IMR-90 (cell line): ENCODE measurements around the gene NOL6. TPM values are rescaled to one million over a fixed set of nuclear protein-coding genes. Genes with fewer than 3 reads are reported as not detected.
"Not testable (repeated sequence)": the region's sequence is repeated elsewhere in the genome, so short reads cannot be mapped to it uniquely, and the experiment has no call there.

Experiments
- ATAC-seq: fragments of 200-7000 bp; cut with Tn5 transposase; 2 replicates; pipeline ENCODE4 v1.9.1; 2020; ENCODE audit warnings: low read depth, mild to moderate bottlenecking, moderate library complexity
- BruUV-seq: library from RNA; stranded (reverse); fragments of 400-500 nt; replicated peaks from 2 replicates; lab custom pipeline; 2021; lab: Mats Ljungman, UMichigan
- CTCF ChIA-PET: fragments of 300-600 bp; formaldehyde crosslinking; extraction: SDS; loops from one replicate; lab custom pipeline; 2021; ENCODE audit warnings: antibody characterized with exemption; lab: Yijun Ruan, JAX
- POLR2A ChIA-PET: fragments of 300-600 bp; sonication (Branson Sonifier 250); formaldehyde crosslinking; loops from one replicate; lab custom pipeline; 2022; ENCODE audit warnings: antibody characterized with exemption; ENCODE audit not compliant: unreplicated experiment; lab: Charles Lee
- DNase-seq: peaks from one replicate; pipeline ENCODE4 v3.0.0; 2013
- H2AFZ ChIP-seq: replicated peaks from 2 replicates; pipeline ENCODE3; 2013; ENCODE audit warnings: low read length, mild to moderate bottlenecking; ENCODE audit not compliant: poor library complexity
- H2AK5ac ChIP-seq: 2 replicates; pipeline ENCODE4 v1.6.1; 2013; ENCODE audit warnings: low read depth, low read length, inconsistent platforms
- H2AK9ac ChIP-seq: replicated peaks from 2 replicates; pipeline ENCODE3; 2013; ENCODE audit warnings: mild to moderate bottlenecking, low read depth, low read length, moderate library complexity; ENCODE audit not compliant: poor library complexity
- H2BK120ac ChIP-seq: 2 replicates; pipeline ENCODE4 v1.6.1; 2013; ENCODE audit warnings: low read depth, low read length, inconsistent platforms
- H2BK15ac ChIP-seq: 3 replicates; pipeline ENCODE4 v1.6.1; 2013; ENCODE audit warnings: low read depth, low read length, inconsistent platforms
- H2BK20ac ChIP-seq: 2 replicates; pipeline ENCODE4 v1.6.1; 2013; ENCODE audit warnings: low read depth, mild to moderate bottlenecking, inconsistent platforms, low read length, moderate library complexity
- H2BK5ac ChIP-seq: 2 replicates; pipeline ENCODE4 v1.6.1; 2013; ENCODE audit warnings: mild to moderate bottlenecking, low read depth, low read length, inconsistent platforms; ENCODE audit not compliant: poor library complexity, severe bottlenecking
- H3K14ac ChIP-seq: replicated peaks from 2 replicates; pipeline ENCODE4 v1.6.1; 2013; ENCODE audit warnings: low read depth, low read length, inconsistent platforms
- H3K18ac ChIP-seq: 2 replicates; pipeline ENCODE4 v1.6.1; 2013; ENCODE audit warnings: low read depth, low read length, control low read depth
- H3K23ac ChIP-seq: 2 replicates; pipeline ENCODE4 v1.6.1; 2013; ENCODE audit warnings: low read depth, low read length, inconsistent platforms
- H3K27ac ChIP-seq: 2 replicates; pipeline ENCODE4 v1.5.1; 2013; ENCODE audit warnings: mild to moderate bottlenecking, control low read depth, low read length; ENCODE audit not compliant: insufficient read depth
- H3K27me3 ChIP-seq: 2 replicates; pipeline ENCODE4 v1.6.1; 2013; ENCODE audit warnings: low read length; ENCODE audit not compliant: control insufficient read depth, insufficient read depth
- H3K36me3 ChIP-seq: 2 replicates; pipeline ENCODE4 v1.6.1; 2013; ENCODE audit warnings: low read length, mixed read lengths; ENCODE audit not compliant: control insufficient read depth, insufficient read depth
- H3K4ac ChIP-seq: 2 replicates; pipeline ENCODE4 v1.6.1; 2013; ENCODE audit warnings: low read depth, low read length, inconsistent platforms
- H3K4me1 ChIP-seq: 2 replicates; pipeline ENCODE4 v1.6.1; 2013; ENCODE audit warnings: low read length, mixed read lengths; ENCODE audit not compliant: control insufficient read depth, insufficient read depth
- H3K4me2 ChIP-seq: 2 replicates; pipeline ENCODE4 v1.6.1; 2013; ENCODE audit warnings: low read depth, mild to moderate bottlenecking, control low read depth, low read length, moderate library complexity
- H3K4me3 ChIP-seq: 2 replicates; pipeline ENCODE4 v1.5.1; 2013; ENCODE audit warnings: low read depth, mild to moderate bottlenecking, control low read depth, low read length, moderate library complexity; ENCODE audit not compliant: insufficient read depth
- H3K56ac ChIP-seq: 2 replicates; pipeline ENCODE4 v1.6.1; 2013; ENCODE audit warnings: low read length, inconsistent platforms; ENCODE audit not compliant: insufficient read depth; ENCODE audit errors: extremely low read depth
- H3K79me1 ChIP-seq, 2 experiments: 2 replicates each; pipeline ENCODE4 v1.6.1; 2013; ENCODE audit warnings: low read length in 2 of 2, inconsistent platforms in 1 of 2, low read depth in 1 of 2
- H3K9ac ChIP-seq: 2 replicates; pipeline ENCODE4 v1.6.1; 2013; ENCODE audit warnings: low read depth, low read length, control low read depth
- H3K9me1 ChIP-seq: 2 replicates; pipeline ENCODE4 v1.6.1; 2013; ENCODE audit warnings: low read length, inconsistent platforms; ENCODE audit not compliant: insufficient read depth
- H3K9me3 ChIP-seq: 2 replicates; pipeline ENCODE4 v1.6.1; 2013; ENCODE audit warnings: low read length; ENCODE audit not compliant: control insufficient read depth, insufficient read depth
- H4K20me1 ChIP-seq: 2 replicates; pipeline ENCODE4 v1.6.1; 2013; ENCODE audit warnings: low read length, inconsistent platforms; ENCODE audit not compliant: insufficient read depth
- H4K5ac ChIP-seq: 2 replicates; pipeline ENCODE4 v1.6.1; 2013; ENCODE audit warnings: mild to moderate bottlenecking, low read depth, low read length, control low read depth
- H4K8ac ChIP-seq, 2 experiments: 2 replicates each; pipeline ENCODE4 v1.6.1; 2013; ENCODE audit warnings: low read depth in 2 of 2, low read length in 2 of 2, control low read depth in 1 of 2, inconsistent platforms in 1 of 2
- H4K91ac ChIP-seq: 2 replicates; pipeline ENCODE4 v1.6.1; 2013; ENCODE audit warnings: low read depth, low read length, inconsistent platforms; ENCODE audit not compliant: insufficient read depth
- BHLHE40 ChIP-seq: fragments of 150-350 bp; IDR thresholded peaks from 2 replicates; pipeline ENCODE4 v1.6.1; 2016; ENCODE audit warnings: mild to moderate bottlenecking, low read depth, low read length
- FOS ChIP-seq: fragments of 150-350 bp; IDR thresholded peaks from 2 replicates; pipeline ENCODE4 v1.6.1; 2016; ENCODE audit warnings: low read depth, low read length
- MAFK ChIP-seq: IDR thresholded peaks from 2 replicates; pipeline ENCODE4 v1.6.1; 2012; ENCODE audit warnings: low read depth, low read length, improper control_type of control experiment
- MAZ ChIP-seq: IDR thresholded peaks from 2 replicates; pipeline ENCODE4 v1.6.1; 2012; ENCODE audit warnings: low read depth, mild to moderate bottlenecking, low read length, improper control_type of control experiment, moderate library complexity, borderline replicate concordance
- MXI1 ChIP-seq: IDR thresholded peaks from 2 replicates; pipeline ENCODE4 v1.6.1; 2012; ENCODE audit warnings: low read depth, mild to moderate bottlenecking, low read length, moderate library complexity, borderline replicate concordance
- NFE2L2 ChIP-seq: fragments of 150-350 bp; IDR thresholded peaks from 2 replicates; pipeline ENCODE4 v1.6.1; 2016; ENCODE audit warnings: low read depth, mild to moderate bottlenecking, low read length
- RAD21 ChIP-seq: IDR thresholded peaks from 2 replicates; pipeline ENCODE4 v1.6.1; 2012; ENCODE audit warnings: low read length, improper control_type of control experiment
- RFX5 ChIP-seq: IDR thresholded peaks from 2 replicates; pipeline ENCODE4 v1.8.0; 2012; ENCODE audit warnings: low read depth, mild to moderate bottlenecking, low read length, moderate library complexity
- WGBS, 2 experiments: methylation state at CpG; one replicate each; pipeline versions ENCODE4 v1.1.5 to v1.1.7; 2013; ENCODE audit warnings: missing lambda C conversion rate in 2 of 2; ENCODE audit not compliant: insufficient read length in 1 of 2; ENCODE audit errors: extremely low coverage in 2 of 2; 5-methylcytosine and 5-hydroxymethylcytosine counted together
- dilution Hi-C: fragments of 300-500 bp; cut with HindIII; formaldehyde crosslinking; loops from one replicate; pipeline ENCODE4 v1.14.3; 2018; ENCODE audit warnings: low sequenced_read_pairs; ENCODE audit not compliant: unreplicated experiment
- in situ Hi-C: fragments of 300-500 bp; cut with MboI; formaldehyde crosslinking; loops from 3 replicates; pipeline ENCODE4 v1.14.3; 2019; ENCODE audit warnings: low sequenced_read_pairs, inconsistent platforms, mixed read lengths
- intact Hi-C: fragments of 100-400 bp; cut with micrococcal nuclease; formaldehyde crosslinking; loops from 2 replicates; pipeline ENCODE4 v1.10.0; 2022
- polyA plus RNA-seq, 3 experiments: library from polyadenylated mRNA; depleted of rRNA; stranded (reverse); fragments of >200 nt; gene quantifications; 2 replicates each; pipeline ENCODE4 v1.2.3, GENCODE V29; 2012; ENCODE audit warnings: low replicate concordance in 1 of 3
- total RNA-seq: library from RNA; depleted of rRNA; stranded (reverse); fragments of >200 nt; gene quantifications from 2 replicates; pipeline ENCODE4 v1.2.3, GENCODE V29; 2012
- TF ChIP-seq, protein P1 (sequence below): fragments of 150-350 bp; IDR thresholded peaks from 2 replicates; pipeline ENCODE4 v1.6.1; 2016; ENCODE audit warnings: low read depth, mild to moderate bottlenecking, low read length, moderate library complexity, borderline replicate concordance

The NOL6 gene
- total and polyA plus RNA-seq, 2 of the 4 experiments (the other 2 are of a cell fraction), result 47.3 to 71.7 TPM

DNA sequence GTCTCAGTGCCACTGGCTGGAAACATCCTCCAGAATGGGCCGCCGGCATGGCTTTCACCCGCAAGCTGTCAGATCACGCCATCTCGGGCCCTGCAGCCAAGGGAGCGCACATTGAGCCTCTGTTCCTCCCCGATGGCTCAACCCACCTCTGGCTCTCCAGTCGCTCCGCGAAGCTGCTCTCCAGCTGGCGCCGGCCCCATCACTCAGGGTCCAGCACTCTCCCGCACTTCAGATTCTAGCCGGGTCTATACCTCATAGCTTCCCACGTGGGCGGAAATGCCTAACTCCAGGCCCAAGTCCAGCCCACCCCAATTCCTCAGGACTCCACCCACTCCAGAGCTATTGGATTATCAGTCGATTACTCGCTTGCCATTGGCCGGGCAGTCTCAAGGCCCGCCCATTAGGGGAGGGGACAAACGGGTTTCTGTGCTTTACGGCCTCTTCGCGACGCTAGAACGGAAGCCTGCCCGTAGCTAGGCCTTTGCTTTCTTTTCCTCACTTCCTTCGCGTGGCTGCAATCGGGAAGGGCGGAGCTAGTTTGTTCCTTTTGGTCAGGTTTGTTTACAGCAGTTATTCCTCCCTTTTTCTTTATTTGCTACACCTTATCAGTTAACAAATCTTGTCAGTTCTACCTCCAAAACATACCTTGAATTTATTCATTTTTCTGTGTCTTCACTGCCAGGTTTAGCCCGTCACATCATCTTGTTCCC is at the start of gene NOL6 (continued):
- TF ChIP-seq MXI1 (peak; percentile 98), FOS (peak; percentile 40; the same call in 1 of the 2 replicates), NFE2L2 (0 out of 2 replicates have a peak, but pooled peaks have one; percentile 5), MAZ (0 out of 2 replicates have a peak, but pooled peaks have one; percentile 42), RAD21 (no peak), BHLHE40 (no peak), RFX5 (no peak), MAFK (no peak)
- TF ChIP-seq, protein P1, sequence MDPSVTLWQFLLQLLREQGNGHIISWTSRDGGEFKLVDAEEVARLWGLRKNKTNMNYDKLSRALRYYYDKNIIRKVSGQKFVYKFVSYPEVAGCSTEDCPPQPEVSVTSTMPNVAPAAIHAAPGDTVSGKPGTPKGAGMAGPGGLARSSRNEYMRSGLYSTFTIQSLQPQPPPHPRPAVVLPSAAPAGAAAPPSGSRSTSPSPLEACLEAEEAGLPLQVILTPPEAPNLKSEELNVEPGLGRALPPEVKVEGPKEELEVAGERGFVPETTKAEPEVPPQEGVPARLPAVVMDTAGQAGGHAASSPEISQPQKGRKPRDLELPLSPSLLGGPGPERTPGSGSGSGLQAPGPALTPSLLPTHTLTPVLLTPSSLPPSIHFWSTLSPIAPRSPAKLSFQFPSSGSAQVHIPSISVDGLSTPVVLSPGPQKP, result no peak

DNA sequence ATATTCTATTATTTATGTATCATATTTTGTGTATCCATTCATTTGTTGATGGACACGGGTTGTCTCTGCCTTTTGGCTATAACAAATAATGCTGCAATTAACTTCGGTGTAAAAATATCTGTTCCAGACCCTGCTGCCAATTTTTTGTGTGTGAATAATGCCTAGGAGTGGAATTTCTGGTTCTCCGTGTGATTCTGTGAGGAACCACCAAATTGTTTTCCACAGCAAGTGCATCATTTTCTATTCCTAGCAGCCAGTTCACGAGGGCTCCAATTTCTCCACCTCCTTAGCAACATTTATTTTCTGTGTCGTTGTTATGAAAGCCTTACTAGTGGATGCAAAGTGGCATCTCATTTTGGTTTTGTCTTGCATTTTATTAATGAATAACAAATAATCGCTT is 48.1 kb upstream of the NOL6 start:
- H3K18ac ChIP-seq, POLR2A ChIA-PET, H3K27me3 ChIP-seq, H4K5ac ChIP-seq, H2BK5ac ChIP-seq, H2AK9ac ChIP-seq, H3K56ac ChIP-seq, DNase-seq, ATAC-seq, H3K4ac ChIP-seq, H2BK20ac ChIP-seq, H2BK15ac ChIP-seq, H4K8ac ChIP-seq, H3K79me1 ChIP-seq, H2AK5ac ChIP-seq, H3K23ac ChIP-seq, dilution Hi-C loops, BruUV-seq, H3K4me2 ChIP-seq, H4K20me1 ChIP-seq, in situ Hi-C loops, H3K4me1 ChIP-seq, H3K4me3 ChIP-seq, H3K14ac ChIP-seq, H3K9ac ChIP-seq, H2BK120ac ChIP-seq, H2AFZ ChIP-seq, H3K9me3 ChIP-seq, CTCF ChIA-PET, H3K36me3 ChIP-seq, H3K9me1 ChIP-seq, H4K91ac ChIP-seq, H3K27ac ChIP-seq: not testable (repeated sequence)
- WGBS, 2 experiments, result no CpG with 5 or more reads among the region's 6 CpGs
- intact Hi-C loops, result loop anchor here (5.0 kb wide), 2 partner anchors 100 to 200 kb away; no protein-coding TSS in a partner anchor
